HFFc6 (cell line): ENCODE data around the gene KIAA0040. TPM values are rescaled to one million over a fixed set of nuclear protein-coding genes. Genes with fewer than 3 reads are reported as not detected.

Experiments
- DNase-seq: peaks from one replicate; pipeline ENCODE4 v3.0.0-alpha.2; 2018
- H3K27ac Mint-ChIP-seq: 2 replicates; pipeline ENCODE4 v1.8.0; 2020; ENCODE audit warnings: mild to moderate bottlenecking, mixed read lengths
- H3K27me3 Mint-ChIP-seq: 2 replicates; pipeline ENCODE4 v1.8.0; 2021; ENCODE audit warnings: mild to moderate bottlenecking, moderate library complexity, mixed read lengths; ENCODE audit not compliant: insufficient read depth
- H3K36me3 Mint-ChIP-seq: 2 replicates; pipeline ENCODE4 v1.8.0; 2021; ENCODE audit warnings: low read depth, mixed read lengths
- H3K4me1 Mint-ChIP-seq: 2 replicates; pipeline ENCODE4 v1.8.0; 2020; ENCODE audit warnings: low read depth, mixed read lengths
- H3K4me3 Mint-ChIP-seq: 2 replicates; pipeline ENCODE4 v1.8.0; 2020; ENCODE audit warnings: mild to moderate bottlenecking, moderate library complexity, mixed read lengths
- H3K9me3 Mint-ChIP-seq: 2 replicates; pipeline ENCODE4 v1.8.0; 2020; ENCODE audit warnings: mild to moderate bottlenecking, mixed read lengths
- CTCF ChIP-seq: fragments of 200-600 bp; sonication (generic); IDR thresholded peaks from 2 replicates; pipeline ENCODE4 v1.5.0; 2021; ENCODE audit warnings: antibody characterized with exemption, mild to moderate bottlenecking
- long read RNA-seq: library from polyadenylated mRNA; unstranded; transcript quantifications from one replicate; pipeline ENCODE4 v2.0.0, GENCODE V29; 2019
- total RNA-seq, 6 experiments: library from RNA; stranded (reverse); fragmentation: NEBNext Ultra II Directional; extraction: Animal tissue kit (Norgen Biotek cat#: 25700); gene quantifications; 2 replicates in 1 of 6; 3 replicates in 5 of 6; pipeline ENCODE4 v1.2.3, GENCODE V29; 2021

Gene KIAA0040
- total RNA-seq, result not detected
- long read RNA-seq, result 0 reads

DNA sequence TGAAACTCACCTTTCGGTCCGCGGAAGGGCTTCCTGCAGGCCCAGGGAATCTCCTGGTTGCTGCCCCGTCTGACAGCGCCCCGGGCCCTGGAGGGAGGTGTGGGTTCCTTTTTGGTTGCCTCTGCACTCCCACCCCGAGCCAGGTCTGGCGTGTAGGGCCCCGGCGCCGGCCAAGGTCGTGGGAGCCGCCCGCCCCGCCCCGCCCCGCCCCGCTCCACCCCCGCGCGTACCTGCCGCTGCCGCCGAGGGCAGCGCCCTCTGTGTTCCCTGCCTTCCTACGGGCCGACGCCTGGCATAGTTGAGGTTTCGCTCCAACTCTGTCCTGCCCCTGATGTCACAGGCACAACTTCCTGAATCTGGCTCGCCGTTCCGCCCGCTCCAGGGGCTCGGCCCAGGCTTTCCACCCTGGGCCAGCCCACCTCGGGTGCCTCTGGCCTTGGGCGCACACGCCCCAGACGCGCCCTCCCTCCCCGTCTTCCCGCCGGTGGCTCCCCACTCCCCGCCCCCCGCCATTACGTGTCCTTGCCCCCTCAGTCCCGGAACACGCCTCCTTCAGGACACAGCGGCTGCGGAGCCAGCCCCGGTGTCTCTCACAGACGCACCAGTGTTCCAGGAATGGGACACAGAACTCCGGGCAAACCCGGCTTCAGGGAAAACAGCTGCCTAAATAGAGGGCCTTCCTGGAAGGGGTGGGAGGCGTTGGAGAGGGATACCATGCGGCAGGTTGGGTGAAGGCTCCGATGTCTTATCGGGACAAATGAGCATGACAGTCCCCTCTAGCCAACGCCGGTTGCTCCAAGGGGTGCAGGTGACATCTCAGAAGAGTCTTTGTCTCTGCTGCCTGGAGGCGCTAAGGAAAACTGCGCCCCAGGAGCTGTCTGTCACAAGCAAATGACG is at the start of gene KIAA0040:
Gene KIAA0040, minus strand, starts transcription at position 147 of the 897 bp plus-strand sequence. CDS start 31,763 bp downstream, outside the sequence.
- Mint-ChIP-seq H3K9me3 (no peaks in the 10 kb centered on the region), H3K27ac (no peak within 1 kb of the TSS), H3K4me3 (peak within 1 kb of the TSS; percentile 85), H3K27me3 (peaks cover 10% of the 10 kb centered on the region), H3K4me1 (peaks cover 14% of the 10 kb centered on the region; the same call in 1 of the 2 replicates), H3K36me3 (no peaks in the 10 kb centered on the region)
- no peak for TF ChIP-seq CTCF
- DNase-seq, result no peak

DNA sequence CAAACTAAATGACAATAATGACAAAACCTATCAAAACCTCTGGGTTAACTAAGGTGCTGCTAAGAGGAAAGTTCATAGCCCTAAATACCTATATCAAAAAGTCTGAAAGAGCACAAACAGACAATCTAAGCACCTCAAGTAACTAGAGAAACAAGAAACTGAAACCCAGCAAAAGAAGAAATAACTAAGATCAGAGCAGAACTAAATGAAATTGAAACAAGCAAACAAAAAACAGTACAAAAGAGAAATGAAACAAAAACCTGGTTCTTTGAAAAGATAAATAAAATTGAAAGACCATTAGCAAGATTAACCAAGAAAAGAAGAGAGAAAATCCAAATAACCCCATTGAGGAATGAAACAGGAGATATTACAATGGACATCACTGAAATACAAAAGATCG is 44.8 kb upstream of the KIAA0040 start:
- TF ChIP-seq CTCF, result no peak
- no peak for DNase-seq
- no peaks in the 10 kb centered on the region; the same call in 1 of the 2 replicates for H3K27me3 Mint-ChIP-seq
- no peaks in the 10 kb centered on the region for H3K4me1 Mint-ChIP-seq
- peaks cover 5% of the 10 kb centered on the region; the same call in 1 of the 2 replicates for H3K36me3 Mint-ChIP-seq
- H3K9me3 Mint-ChIP-seq, result peaks cover 53% of the 10 kb centered on the region
- H3K27ac Mint-ChIP-seq, result no peak overlapping the region
- H3K4me3 Mint-ChIP-seq, result no peak overlapping the region

DNA sequence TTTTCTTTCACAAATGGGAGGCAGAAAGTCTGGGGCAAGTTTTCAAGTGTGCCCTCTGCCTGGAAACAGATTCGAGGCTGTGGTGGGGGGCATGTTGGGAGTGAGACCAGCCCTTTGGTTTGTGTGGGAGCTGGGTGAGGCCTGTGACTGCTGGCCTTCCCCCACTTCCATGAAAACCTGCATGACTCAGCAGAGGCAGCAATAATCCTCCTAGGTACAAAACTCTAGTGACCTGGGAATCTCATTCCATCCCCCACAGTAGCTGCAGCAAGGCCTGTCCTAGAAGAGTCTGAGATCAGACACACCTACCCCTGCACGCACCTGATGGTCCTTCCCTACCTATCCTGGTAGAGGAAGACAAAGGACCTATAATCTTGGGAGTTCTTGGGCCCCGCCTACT is 42.1 kb upstream of the KIAA0040 start:
- H3K36me3 Mint-ChIP-seq, result peaks cover 5% of the 10 kb centered on the region; the same call in 1 of the 2 replicates
- H3K27ac Mint-ChIP-seq, result no peak overlapping the region
- H3K27me3 Mint-ChIP-seq, result no peaks in the 10 kb centered on the region; the same call in 1 of the 2 replicates
- peaks cover 46% of the 10 kb centered on the region for H3K9me3 Mint-ChIP-seq
- no peaks in the 10 kb centered on the region for H3K4me1 Mint-ChIP-seq
- DNase-seq, result no peak
- TF ChIP-seq CTCF, result no peak
- no peak overlapping the region for H3K4me3 Mint-ChIP-seq

GRCh38 chr1:175232335-175232734 is 39.8 kb upstream of the KIAA0040 start:
- TF ChIP-seq CTCF, result no peak
- Mint-ChIP-seq H3K27ac (no peak overlapping the region), H3K27me3 (no peaks in the 10 kb centered on the region; the same call in 1 of the 2 replicates), H3K9me3 (peaks cover 60% of the 10 kb centered on the region), H3K36me3 (peaks cover 5% of the 10 kb centered on the region; the same call in 1 of the 2 replicates), H3K4me1 (no peaks in the 10 kb centered on the region), H3K4me3 (no peak overlapping the region)
- no peak for DNase-seq

- Mint-ChIP-seq H3K27me3 (peaks cover 3% of the 10 kb centered on the region; the same call in 1 of the 2 replicates), H3K4me3 (no peak overlapping the region), H3K9me3 (peaks cover 39% of the 10 kb centered on the region), H3K36me3 (no peaks in the 10 kb centered on the region), H3K4me1 (no peaks in the 10 kb centered on the region), H3K27ac (no peak overlapping the region)
- TF ChIP-seq CTCF, result no peak
- no peak for DNase-seq
These were observed 33.2 kb upstream of the KIAA0040 start for GRCh38 chr1:175225805-175226129.
